Keratinocyte (primary cell): ENCODE results near the gene RTN4IP1. TPM values are rescaled to one million over a fixed set of nuclear protein-coding genes. Genes with fewer than 3 reads are reported as not detected.

ENCODE experiments used
- DNase-seq: peaks from one replicate; pipeline ENCODE4 v3.0.0-alpha.2; 2011; ENCODE audit warnings: low read depth, missing footprints, low spot score
- FAIRE-seq: peaks from 2 replicates; lab custom pipeline; 2011; peaks lifted over from hg19 to GRCh38; lab: Jason Lieb, UNC
- H2AFZ ChIP-seq: 2 replicates; pipeline ENCODE4 v1.6.0; 2012; ENCODE audit warnings: low read length, control low read depth, inconsistent platforms; ENCODE audit not compliant: control insufficient read depth
- H3K27ac ChIP-seq: 2 replicates; pipeline ENCODE4 v1.5.1; 2011; ENCODE audit warnings: low read length; ENCODE audit not compliant: control insufficient read depth, insufficient read depth
- H3K27me3 ChIP-seq: 3 replicates; pipeline ENCODE4 v1.6.0; 2011; ENCODE audit warnings: low read length; ENCODE audit not compliant: control insufficient read depth, insufficient read depth; ENCODE audit errors: extremely low read depth
- H3K36me3 ChIP-seq, 2 experiments: 2 replicates in 1 of 2; 3 replicates in 1 of 2; pipeline ENCODE4 v1.5.1; 2011; ENCODE audit warnings: low read length in 2 of 2, mild to moderate bottlenecking in 1 of 2; ENCODE audit not compliant: control insufficient read depth in 2 of 2, insufficient read depth in 2 of 2; ENCODE audit errors: extremely low read depth in 1 of 2
- H3K4me1 ChIP-seq: 3 replicates; pipeline ENCODE4 v1.5.1; 2011; ENCODE audit warnings: low read length; ENCODE audit not compliant: control insufficient read depth, insufficient read depth; ENCODE audit errors: extremely low read depth
- H3K4me2 ChIP-seq: 3 replicates; pipeline ENCODE4 v1.6.0; 2011; ENCODE audit warnings: low read depth, low read length; ENCODE audit not compliant: control insufficient read depth, insufficient read depth; ENCODE audit errors: extremely low read depth
- H3K4me3 ChIP-seq, 3 experiments: fragments of 200-600 bp in 1 of 3; sonication (generic) in 1 of 3; 2 replicates in 2 of 3; 3 replicates in 1 of 3; pipeline ENCODE4 v1.5.1; 2011 to 2016; ENCODE audit warnings: low read length in 3 of 3, mild to moderate bottlenecking in 3 of 3, control low read depth in 2 of 3, inconsistent platforms in 1 of 3, low read depth in 1 of 3, mixed read lengths in 1 of 3, mixed run types in 1 of 3, moderate library complexity in 1 of 3; ENCODE audit not compliant: control insufficient read depth in 2 of 3, insufficient read depth in 2 of 3; ENCODE audit errors: extremely low read depth in 1 of 3
- H3K79me2 ChIP-seq: 2 replicates; pipeline ENCODE4 v1.6.0; 2012; ENCODE audit warnings: low read length; ENCODE audit not compliant: control insufficient read depth, insufficient read depth
- H3K9ac ChIP-seq: 3 replicates; pipeline ENCODE4 v1.6.0; 2011; ENCODE audit warnings: low read length; ENCODE audit not compliant: control insufficient read depth, insufficient read depth; ENCODE audit errors: extremely low read depth
- H3K9me1 ChIP-seq: 3 replicates; pipeline ENCODE4 v1.6.0; 2011; ENCODE audit warnings: low read length; ENCODE audit not compliant: control insufficient read depth, insufficient read depth; ENCODE audit errors: extremely low read depth
- H3K9me3 ChIP-seq: 2 replicates; pipeline ENCODE4 v1.5.1; 2012; ENCODE audit warnings: low read depth, low read length; ENCODE audit not compliant: control insufficient read depth
- H4K20me1 ChIP-seq: 3 replicates; pipeline ENCODE4 v1.6.0; 2011; ENCODE audit warnings: low read length; ENCODE audit not compliant: control insufficient read depth, insufficient read depth; ENCODE audit errors: extremely low read depth
- EZH2 ChIP-seq: IDR thresholded peaks from one replicate; pipeline ENCODE4 v1.6.1; 2012; ENCODE audit warnings: inconsistent platforms, mild to moderate bottlenecking, low read length, moderate library complexity
- dilution Hi-C: fragments of 300-500 bp; cut with MboI; formaldehyde crosslinking; loops from one replicate; pipeline ENCODE4 v1.7.0; 2020; ENCODE audit warnings: low sequenced_read_pairs; ENCODE audit not compliant: extremely low pct_ligation_motif_present
- polyA plus RNA-seq, 5 experiments: library from polyadenylated mRNA; depleted of rRNA in 3 of 5; stranded (reverse) in 3 of 5; stranded (forward) in 1 of 5; unstranded in 1 of 5; fragments of >200 nt; gene quantifications; 1 replicate in 1 of 5; 2 replicates in 3 of 5; 3 replicates in 1 of 5; pipeline versions ENCODE4 v1.2.1 to v1.2.3, GENCODE V29; 2011 to 2012; ENCODE audit warnings: missing spikeins in 2 of 5, low read depth in 1 of 5, low replicate concordance in 1 of 5
- TF ChIP-seq, protein P1 (sequence below), 3 experiments: IDR thresholded peaks in 1 of 3; conservative IDR thresholded peaks in 1 of 3; optimal IDR thresholded peaks in 1 of 3; 2 replicates in 2 of 3; 3 replicates in 1 of 3; pipeline versions ENCODE3 to v1.5.1; 2011; ENCODE audit warnings: low read length in 3 of 3, mild to moderate bottlenecking in 3 of 3, moderate library complexity in 2 of 3, control low read depth in 1 of 3, inconsistent platforms in 1 of 3; ENCODE audit not compliant: insufficient read depth in 2 of 3; ENCODE audit errors: extremely low read depth in 1 of 3

RTN4IP1 gene
- polyA plus RNA-seq, 1 donor (not counting 4 experiments of a cell fraction or from before 2014, with no cell fraction given) = 8.0 TPM

GRCh38 chr6:106618324-106618723 is 11.0 kb downstream of the RTN4IP1 start:
- no peaks in the 10 kb centered on the region for H3K9me1 ChIP-seq
- no peak for FAIRE-seq
- no peak for DNase-seq
- H4K20me1 ChIP-seq = no peaks in the 10 kb centered on the region
- no peak overlapping the region for H3K27ac ChIP-seq
- H3K4me3 ChIP-seq = no peak overlapping the region
- H2AFZ ChIP-seq = no peak overlapping the region
- H3K4me1 ChIP-seq = no peaks in the 10 kb centered on the region
- H3K4me2 ChIP-seq = no peak overlapping the region
- dilution Hi-C loops = no loop called here
- H3K9ac ChIP-seq = no peak overlapping the region
- no peaks in the 10 kb centered on the region for H3K79me2 ChIP-seq
- TF ChIP-seq, protein P1, sequence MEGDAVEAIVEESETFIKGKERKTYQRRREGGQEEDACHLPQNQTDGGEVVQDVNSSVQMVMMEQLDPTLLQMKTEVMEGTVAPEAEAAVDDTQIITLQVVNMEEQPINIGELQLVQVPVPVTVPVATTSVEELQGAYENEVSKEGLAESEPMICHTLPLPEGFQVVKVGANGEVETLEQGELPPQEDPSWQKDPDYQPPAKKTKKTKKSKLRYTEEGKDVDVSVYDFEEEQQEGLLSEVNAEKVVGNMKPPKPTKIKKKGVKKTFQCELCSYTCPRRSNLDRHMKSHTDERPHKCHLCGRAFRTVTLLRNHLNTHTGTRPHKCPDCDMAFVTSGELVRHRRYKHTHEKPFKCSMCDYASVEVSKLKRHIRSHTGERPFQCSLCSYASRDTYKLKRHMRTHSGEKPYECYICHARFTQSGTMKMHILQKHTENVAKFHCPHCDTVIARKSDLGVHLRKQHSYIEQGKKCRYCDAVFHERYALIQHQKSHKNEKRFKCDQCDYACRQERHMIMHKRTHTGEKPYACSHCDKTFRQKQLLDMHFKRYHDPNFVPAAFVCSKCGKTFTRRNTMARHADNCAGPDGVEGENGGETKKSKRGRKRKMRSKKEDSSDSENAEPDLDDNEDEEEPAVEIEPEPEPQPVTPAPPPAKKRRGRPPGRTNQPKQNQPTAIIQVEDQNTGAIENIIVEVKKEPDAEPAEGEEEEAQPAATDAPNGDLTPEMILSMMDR (optimal IDR thresholded peaks at IDR 0.05 in 1 of 3, IDR thresholded peaks at IDR 0.05 in 1 of 3, conservative IDR thresholded peaks at IDR 0.05 in 1 of 3; ENCODE audit: extremely low read depth in 1 of 3, insufficient read depth in 2 of 3, low read length in 3 of 3) = no peak
- no peak for TF ChIP-seq EZH2
- no peaks in the 10 kb centered on the region for H3K27me3 ChIP-seq
- H3K9me3 ChIP-seq = no peaks in the 10 kb centered on the region
- peaks cover 0 to 2% of the 10 kb centered on the region in 2 experiments for H3K36me3 ChIP-seq

- Histone ChIP-seq H3K4me1 (no peaks in the 10 kb centered on the region), H3K4me2 (no peak overlapping the region), H3K9me3 (no peaks in the 10 kb centered on the region), H4K20me1 (no peaks in the 10 kb centered on the region), H3K27ac (no peak overlapping the region), H3K79me2 (no peaks in the 10 kb centered on the region), H2AFZ (no peak overlapping the region), H3K9ac (no peak overlapping the region), H3K36me3 (peaks cover 0 to 2% of the 10 kb centered on the region in 2 experiments), H3K4me3 (no peak overlapping the region), H3K9me1 (no peaks in the 10 kb centered on the region), H3K27me3 (no peaks in the 10 kb centered on the region)
- TF ChIP-seq, protein P1 (optimal IDR thresholded peaks at IDR 0.05 in 1 of 3, IDR thresholded peaks at IDR 0.05 in 1 of 3, conservative IDR thresholded peaks at IDR 0.05 in 1 of 3; ENCODE audit: extremely low read depth in 1 of 3, insufficient read depth in 2 of 3, low read length in 3 of 3) = no peak
- no peak for TF ChIP-seq EZH2
- no peak for FAIRE-seq
- DNase-seq = no peak
- dilution Hi-C loops = no loop called here
Measured at GRCh38 chr6:106617857-106618256, 11.4 kb downstream of the RTN4IP1 start.
